Keratinocyte (primary cell): Measurements from ENCODE around the gene PMEPA1. TPM values are rescaled to one million over a fixed set of nuclear protein-coding genes. Genes with fewer than 3 reads are reported as not detected.

Experiments used
- DNase-seq: peaks from one replicate; pipeline ENCODE4 v3.0.0-alpha.2; 2011; ENCODE audit warnings: low read depth, missing footprints, low spot score
- FAIRE-seq: peaks from 2 replicates; lab custom pipeline; 2011; peaks lifted over from hg19 to GRCh38; lab: Jason Lieb, UNC
- H2AFZ ChIP-seq: 2 replicates; pipeline ENCODE4 v1.6.0; 2012; ENCODE audit warnings: low read length, control low read depth, inconsistent platforms; ENCODE audit not compliant: control insufficient read depth
- H3K27ac ChIP-seq: 2 replicates; pipeline ENCODE4 v1.5.1; 2011; ENCODE audit warnings: low read length; ENCODE audit not compliant: control insufficient read depth, insufficient read depth
- H3K27me3 ChIP-seq: 3 replicates; pipeline ENCODE4 v1.6.0; 2011; ENCODE audit warnings: low read length; ENCODE audit not compliant: control insufficient read depth, insufficient read depth; ENCODE audit errors: extremely low read depth
- H3K36me3 ChIP-seq, 2 experiments: 2 replicates in 1 of 2; 3 replicates in 1 of 2; pipeline ENCODE4 v1.5.1; 2011; ENCODE audit warnings: low read length in 2 of 2, mild to moderate bottlenecking in 1 of 2; ENCODE audit not compliant: control insufficient read depth in 2 of 2, insufficient read depth in 2 of 2; ENCODE audit errors: extremely low read depth in 1 of 2
- H3K4me1 ChIP-seq: 3 replicates; pipeline ENCODE4 v1.5.1; 2011; ENCODE audit warnings: low read length; ENCODE audit not compliant: control insufficient read depth, insufficient read depth; ENCODE audit errors: extremely low read depth
- H3K4me2 ChIP-seq: 3 replicates; pipeline ENCODE4 v1.6.0; 2011; ENCODE audit warnings: low read depth, low read length; ENCODE audit not compliant: control insufficient read depth, insufficient read depth; ENCODE audit errors: extremely low read depth
- H3K4me3 ChIP-seq, 3 experiments: fragments of 200-600 bp in 1 of 3; sonication (generic) in 1 of 3; 2 replicates in 2 of 3; 3 replicates in 1 of 3; pipeline ENCODE4 v1.5.1; 2011 to 2016; ENCODE audit warnings: low read length in 3 of 3, mild to moderate bottlenecking in 3 of 3, control low read depth in 2 of 3, inconsistent platforms in 1 of 3, low read depth in 1 of 3, mixed read lengths in 1 of 3, mixed run types in 1 of 3, moderate library complexity in 1 of 3; ENCODE audit not compliant: control insufficient read depth in 2 of 3, insufficient read depth in 2 of 3; ENCODE audit errors: extremely low read depth in 1 of 3
- H3K79me2 ChIP-seq: 2 replicates; pipeline ENCODE4 v1.6.0; 2012; ENCODE audit warnings: low read length; ENCODE audit not compliant: control insufficient read depth, insufficient read depth
- H3K9ac ChIP-seq: 3 replicates; pipeline ENCODE4 v1.6.0; 2011; ENCODE audit warnings: low read length; ENCODE audit not compliant: control insufficient read depth, insufficient read depth; ENCODE audit errors: extremely low read depth
- H3K9me1 ChIP-seq: 3 replicates; pipeline ENCODE4 v1.6.0; 2011; ENCODE audit warnings: low read length; ENCODE audit not compliant: control insufficient read depth, insufficient read depth; ENCODE audit errors: extremely low read depth
- H3K9me3 ChIP-seq: 2 replicates; pipeline ENCODE4 v1.5.1; 2012; ENCODE audit warnings: low read depth, low read length; ENCODE audit not compliant: control insufficient read depth
- H4K20me1 ChIP-seq: 3 replicates; pipeline ENCODE4 v1.6.0; 2011; ENCODE audit warnings: low read length; ENCODE audit not compliant: control insufficient read depth, insufficient read depth; ENCODE audit errors: extremely low read depth
- CTCF ChIP-seq, 3 experiments: IDR thresholded peaks in 1 of 3; conservative IDR thresholded peaks in 1 of 3; optimal IDR thresholded peaks in 1 of 3; 2 replicates in 2 of 3; 3 replicates in 1 of 3; pipeline versions ENCODE3 to v1.5.1; 2011; ENCODE audit warnings: low read length in 3 of 3, mild to moderate bottlenecking in 3 of 3, moderate library complexity in 2 of 3, control low read depth in 1 of 3, inconsistent platforms in 1 of 3; ENCODE audit not compliant: insufficient read depth in 2 of 3; ENCODE audit errors: extremely low read depth in 1 of 3
- EZH2 ChIP-seq: IDR thresholded peaks from one replicate; pipeline ENCODE4 v1.6.1; 2012; ENCODE audit warnings: inconsistent platforms, mild to moderate bottlenecking, low read length, moderate library complexity
- dilution Hi-C: fragments of 300-500 bp; cut with MboI; formaldehyde crosslinking; loops from one replicate; pipeline ENCODE4 v1.7.0; 2020; ENCODE audit warnings: low sequenced_read_pairs; ENCODE audit not compliant: extremely low pct_ligation_motif_present
- polyA plus RNA-seq, 5 experiments: library from polyadenylated mRNA; depleted of rRNA in 3 of 5; stranded (reverse) in 3 of 5; stranded (forward) in 1 of 5; unstranded in 1 of 5; fragments of >200 nt; gene quantifications; 1 replicate in 1 of 5; 2 replicates in 3 of 5; 3 replicates in 1 of 5; pipeline versions ENCODE4 v1.2.1 to v1.2.3, GENCODE V29; 2011 to 2012; ENCODE audit warnings: missing spikeins in 2 of 5, low read depth in 1 of 5, low replicate concordance in 1 of 5

Gene PMEPA1
- polyA plus RNA-seq, 1 donor (not counting 4 experiments of a cell fraction or from before 2014, with no cell fraction given): 29.0 TPM

- H3K4me1 ChIP-seq: peaks cover 2% of the 10 kb centered on the region
- dilution Hi-C loops: loop anchor here (25.0 kb wide), 1 partner anchor 582 kb away; no protein-coding TSS in a partner anchor
- no peak for DNase-seq
- no peak overlapping the region for H3K27ac ChIP-seq
- no peaks in the 10 kb centered on the region for H4K20me1 ChIP-seq
- no peak for TF ChIP-seq EZH2
- TF ChIP-seq CTCF (optimal IDR thresholded peaks at IDR 0.05 in 1 of 3, IDR thresholded peaks at IDR 0.05 in 1 of 3, conservative IDR thresholded peaks at IDR 0.05 in 1 of 3; ENCODE audit: extremely low read depth in 1 of 3, insufficient read depth in 2 of 3, low read length in 3 of 3): no peak
- H2AFZ ChIP-seq: no peak overlapping the region
- H3K36me3 ChIP-seq: no peaks in the 10 kb centered on the region
- H3K4me2 ChIP-seq: no peak overlapping the region
- H3K79me2 ChIP-seq: no peaks in the 10 kb centered on the region
- no peak overlapping the region for H3K9ac ChIP-seq
- no peak overlapping the region for H3K4me3 ChIP-seq
- no peaks in the 10 kb centered on the region for H3K9me1 ChIP-seq
- H3K9me3 ChIP-seq: no peaks in the 10 kb centered on the region
- peaks cover 35% of the 10 kb centered on the region for H3K27me3 ChIP-seq
- FAIRE-seq: no peak
Observed at GRCh38 chr20:57605045-57605444, 104.8 kb downstream of the PMEPA1 start.

GRCh38 chr20:57603120-57603519 lies 106.7 kb downstream of the PMEPA1 start:
- no peak overlapping the region for H3K4me3 ChIP-seq
- no peaks in the 10 kb centered on the region for H3K36me3 ChIP-seq
- H2AFZ ChIP-seq: no peak overlapping the region
- no peaks in the 10 kb centered on the region for H3K79me2 ChIP-seq
- no peak overlapping the region for H3K9ac ChIP-seq
- no peaks in the 10 kb centered on the region for H3K9me3 ChIP-seq
- DNase-seq (no peak), FAIRE-seq (no peak)
- H3K27ac ChIP-seq: no peak overlapping the region
- H3K9me1 ChIP-seq: no peaks in the 10 kb centered on the region
- TF ChIP-seq CTCF (optimal IDR thresholded peaks at IDR 0.05 in 1 of 3, IDR thresholded peaks at IDR 0.05 in 1 of 3, conservative IDR thresholded peaks at IDR 0.05 in 1 of 3; ENCODE audit: extremely low read depth in 1 of 3, insufficient read depth in 2 of 3, low read length in 3 of 3): no peak
- TF ChIP-seq EZH2: no peak
- no peak overlapping the region for H3K4me2 ChIP-seq
- dilution Hi-C loops: loop anchor here (25.0 kb wide), 1 partner anchor 584 kb away; no protein-coding TSS in a partner anchor
- no peaks in the 10 kb centered on the region for H4K20me1 ChIP-seq
- H3K4me1 ChIP-seq: peaks cover 2% of the 10 kb centered on the region
- peaks cover 17% of the 10 kb centered on the region for H3K27me3 ChIP-seq
